Neural progenitor cell (in vitro differentiated cells): Measurements from ENCODE around the gene EN2.

ENCODE experiments used
- CTCF ChIP-seq: fragments of 200-600 bp; sonication (generic); IDR thresholded peaks from 2 replicates; pipeline ENCODE4 v1.5.1; 2017; ENCODE audit warnings: antibody characterized with exemption, mild to moderate bottlenecking
- EZH2 ChIP-seq: fragments of 200-600 bp; sonication (generic); IDR thresholded peaks from 2 replicates; pipeline ENCODE4 v1.6.1; 2017; ENCODE audit warnings: antibody characterized with exemption, mild to moderate bottlenecking, moderate library complexity

GRCh38 chr7:155465761-155466141, 7.8 kb downstream of the EN2 start:
- TF ChIP-seq CTCF (no peak), EZH2 (no peak)
